Measurements from ENCODE around the gene SALL4.
"Not testable (repeated sequence)": the region's sequence is repeated elsewhere in the genome, so short reads cannot be mapped to it uniquely, and the experiment has no call there.

Gene SALL4

DNA sequence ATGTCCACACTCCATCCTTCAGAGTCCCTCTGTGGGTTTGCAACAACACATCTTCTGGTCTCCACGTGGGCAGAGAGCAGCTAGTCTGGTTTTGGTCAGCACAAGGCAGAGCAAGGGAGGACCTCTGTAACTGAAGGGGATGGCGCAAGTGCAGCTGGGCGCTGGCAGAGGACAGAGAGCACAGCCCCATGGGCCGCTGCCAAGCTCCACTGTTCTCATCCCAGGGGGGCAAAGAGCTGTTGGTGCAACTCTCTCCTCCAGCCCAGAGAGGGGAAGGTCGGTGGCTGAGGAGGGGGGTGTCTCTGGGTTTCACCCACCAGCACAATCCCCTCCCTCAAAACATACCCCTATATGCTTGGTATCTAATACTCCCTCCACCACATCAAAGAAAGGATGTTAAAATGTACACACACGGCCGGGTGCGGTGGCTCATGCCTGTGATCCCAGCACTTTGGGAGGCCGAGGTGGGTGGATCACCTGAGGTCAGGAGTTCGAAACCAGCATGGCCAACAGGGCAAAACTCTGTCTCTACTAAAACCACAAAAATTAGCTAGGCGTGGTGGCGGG, 43.3 kb downstream of the SALL4 start:
- Histone ChIP-seq H3K9me3 (ENCODE audit: control insufficient read depth, low read depth, low read length) (no peaks in the 10 kb centered on the region), H3K9ac (ENCODE audit: low read length) (no peak overlapping the region), H3K4me1 (ENCODE audit: control insufficient read depth, low read depth, low read length) (no peaks in the 10 kb centered on the region), H3K4me3 (ENCODE audit: low read length) (no peak overlapping the region), H3K36me3 (ENCODE audit: control insufficient read depth, low read depth, low read length) (no peaks in the 10 kb centered on the region), H3K27me3 (ENCODE audit: control insufficient read depth, insufficient read depth, low read length) (no peaks in the 10 kb centered on the region), H3K27ac (ENCODE audit: low read length) (no peak overlapping the region)

GRCh38 chr20:51757226-51757625, 45.1 kb downstream of the SALL4 start:
- Histone ChIP-seq H3K36me3 (ENCODE audit: control insufficient read depth, low read depth, low read length) (no peaks in the 10 kb centered on the region), H3K9me3 (ENCODE audit: control insufficient read depth, low read depth, low read length) (no peaks in the 10 kb centered on the region), H3K27ac (ENCODE audit: low read length) (no peak overlapping the region), H3K4me3 (ENCODE audit: low read length) (no peak overlapping the region), H3K27me3 (ENCODE audit: control insufficient read depth, insufficient read depth, low read length) (no peaks in the 10 kb centered on the region), H3K4me1 (ENCODE audit: control insufficient read depth, low read depth, low read length) (no peaks in the 10 kb centered on the region), H3K9ac (ENCODE audit: low read length) (no peak overlapping the region)

DNA sequence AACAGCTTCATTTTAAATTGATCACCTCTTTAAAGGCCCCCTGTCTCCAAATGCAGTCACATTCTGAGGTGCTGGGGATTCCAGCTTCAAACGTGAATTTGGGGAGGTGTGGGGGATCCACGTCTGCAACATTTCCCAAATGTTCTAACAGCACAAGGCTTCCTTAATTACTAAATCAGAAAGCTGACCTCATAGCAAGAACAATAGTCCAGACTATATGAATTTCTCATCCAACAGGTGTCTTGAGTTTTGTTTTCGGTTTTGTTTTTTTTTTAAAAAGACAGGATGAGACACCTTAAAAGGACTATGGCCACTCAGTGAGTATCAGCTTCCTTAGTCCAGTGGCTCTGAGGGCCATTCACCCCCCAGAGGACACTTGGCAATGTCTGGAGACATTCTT, 45.7 kb downstream of the SALL4 start:
- Histone ChIP-seq H3K4me3 (ENCODE audit: low read length) (no peak overlapping the region), H3K27me3 (ENCODE audit: control insufficient read depth, insufficient read depth, low read length) (no peaks in the 10 kb centered on the region), H3K4me1 (ENCODE audit: control insufficient read depth, low read depth, low read length) (no peaks in the 10 kb centered on the region), H3K9ac (ENCODE audit: low read length) (no peak overlapping the region), H3K9me3 (ENCODE audit: control insufficient read depth, low read depth, low read length) (no peaks in the 10 kb centered on the region), H3K36me3 (ENCODE audit: control insufficient read depth, low read depth, low read length) (no peaks in the 10 kb centered on the region), H3K27ac (ENCODE audit: low read length) (no peak overlapping the region)

GRCh38 chr20:51753220-51753619, 49.1 kb downstream of the SALL4 start:
- H3K27me3 ChIP-seq (ENCODE audit: control insufficient read depth, insufficient read depth, low read length); H3K36me3 ChIP-seq (ENCODE audit: control insufficient read depth, low read depth, low read length); H3K9ac ChIP-seq (ENCODE audit: low read length); H3K4me1 ChIP-seq (ENCODE audit: control insufficient read depth, low read depth, low read length); H3K27ac ChIP-seq (ENCODE audit: low read length); H3K9me3 ChIP-seq (ENCODE audit: control insufficient read depth, low read depth, low read length); H3K4me3 ChIP-seq (ENCODE audit: low read length): not testable (repeated sequence)

DNA sequence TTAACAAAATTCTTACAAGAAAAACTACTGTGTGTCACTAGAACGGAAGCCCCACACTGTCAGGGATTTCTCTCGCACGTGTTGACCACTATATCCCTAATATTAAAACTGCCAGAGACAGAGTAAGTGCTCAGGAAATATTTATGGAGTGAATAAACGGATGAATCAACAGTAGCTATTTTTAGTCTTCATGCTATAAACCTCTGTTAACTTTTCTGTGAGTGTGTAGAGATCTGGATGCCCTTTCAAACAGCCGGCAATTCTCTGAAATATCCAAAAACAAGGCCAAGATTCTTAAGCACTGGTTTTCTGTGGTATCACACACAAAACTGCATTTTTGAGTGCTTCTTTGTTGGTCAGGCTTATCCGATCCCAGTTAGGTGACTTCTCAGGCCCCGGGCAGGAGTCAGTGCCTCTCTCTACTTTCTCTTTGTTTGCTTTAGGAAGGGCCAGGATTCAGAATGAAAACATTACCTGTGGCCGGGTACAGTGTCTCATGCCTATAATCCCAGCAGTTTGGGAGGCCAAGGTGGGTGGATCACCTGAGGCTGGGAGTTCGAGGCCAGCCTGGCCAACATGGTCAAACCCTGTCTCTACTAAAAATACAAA, 49.9 kb downstream of the SALL4 start:
- H3K27ac ChIP-seq (ENCODE audit: low read length) = no peak overlapping the region
- no peak overlapping the region for H3K9ac ChIP-seq (ENCODE audit: low read length)
- H3K27me3 ChIP-seq (ENCODE audit: control insufficient read depth, insufficient read depth, low read length) = no peaks in the 10 kb centered on the region

DNA sequence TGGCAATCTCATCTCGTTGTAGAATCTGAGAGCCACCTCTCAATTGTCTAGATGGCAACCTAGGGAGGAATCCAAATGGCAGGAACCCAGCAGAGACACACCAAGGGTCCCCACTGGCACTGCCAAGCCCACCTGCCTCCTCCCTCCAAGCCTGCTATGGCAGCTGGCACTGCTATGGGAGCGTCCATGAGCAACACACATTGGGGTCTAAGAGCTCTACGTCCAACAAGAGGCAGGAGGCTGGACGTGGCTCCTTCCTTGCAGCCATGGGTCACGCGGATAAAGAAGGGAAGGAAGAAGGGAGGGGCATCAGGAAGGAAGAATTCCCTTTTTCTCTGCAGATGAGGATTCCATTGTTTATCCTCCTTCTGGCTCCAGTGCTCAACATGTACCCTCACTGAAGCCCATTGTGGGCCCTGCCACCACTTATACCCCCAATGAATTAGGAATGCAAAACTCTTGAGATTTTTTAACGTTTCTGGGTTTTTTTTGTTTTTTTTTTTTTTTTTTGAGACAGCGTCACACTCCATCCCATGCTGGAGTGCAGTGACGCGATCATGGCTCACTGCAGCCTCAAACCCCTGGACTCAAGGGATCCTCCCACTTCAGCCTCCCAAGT, 51.4 kb downstream of the SALL4 start:
- no peaks in the 10 kb centered on the region for H3K27me3 ChIP-seq (ENCODE audit: control insufficient read depth, insufficient read depth, low read length)
- H3K36me3 ChIP-seq (ENCODE audit: control insufficient read depth, low read depth, low read length) = no peaks in the 10 kb centered on the region
- H3K27ac ChIP-seq (ENCODE audit: low read length) = no peak overlapping the region
- H3K4me3 ChIP-seq (ENCODE audit: low read length) = no peak overlapping the region
- no peaks in the 10 kb centered on the region for H3K4me1 ChIP-seq (ENCODE audit: control insufficient read depth, low read depth, low read length)
- H3K9me3 ChIP-seq (ENCODE audit: control insufficient read depth, low read depth, low read length) = no peaks in the 10 kb centered on the region
- H3K9ac ChIP-seq (ENCODE audit: low read length) = no peak overlapping the region

More for the DNA sequence above, 49.9 kb downstream of the SALL4 start:
- Histone ChIP-seq H3K4me3 (ENCODE audit: low read length) (no peak overlapping the region), H3K4me1 (ENCODE audit: control insufficient read depth, low read depth, low read length) (no peaks in the 10 kb centered on the region), H3K36me3 (ENCODE audit: control insufficient read depth, low read depth, low read length) (no peaks in the 10 kb centered on the region), H3K9me3 (ENCODE audit: control insufficient read depth, low read depth, low read length) (no peaks in the 10 kb centered on the region)

DNA sequence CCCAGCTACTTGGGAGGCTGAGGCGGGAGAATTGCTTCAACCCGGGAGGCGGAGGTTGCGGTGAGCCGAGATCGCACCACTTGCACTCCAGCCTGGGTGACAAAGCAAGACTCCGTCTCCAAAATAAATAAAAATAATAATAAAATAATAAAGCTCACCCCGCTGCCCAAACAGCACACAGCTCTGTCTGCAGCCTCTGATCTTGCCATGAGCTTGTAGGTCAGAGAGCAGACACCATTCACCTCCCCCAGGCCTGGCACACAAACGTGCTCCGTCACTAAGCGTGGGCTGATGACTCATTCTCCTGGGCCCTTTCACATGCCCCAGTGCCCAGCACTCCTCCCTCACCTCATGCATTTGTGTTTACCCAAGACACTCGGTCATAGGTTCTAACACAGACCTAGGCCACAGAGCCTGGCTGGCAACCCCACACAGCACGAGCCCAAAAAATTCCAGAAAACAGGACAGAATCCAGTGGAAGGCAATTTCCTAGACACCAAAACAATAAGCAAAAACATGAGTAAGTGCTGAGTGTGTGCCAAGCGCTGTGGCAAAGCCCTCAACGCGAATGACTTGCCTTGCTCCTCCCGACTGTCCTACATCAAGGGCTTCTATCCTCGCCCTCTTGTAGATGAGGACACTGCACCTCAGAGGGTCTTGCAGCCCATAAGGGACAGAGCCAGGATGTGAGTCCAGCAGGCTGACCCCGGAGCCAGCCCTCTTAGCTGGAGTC, 52.1 kb downstream of the SALL4 start:
- no peaks in the 10 kb centered on the region for H3K9me3 ChIP-seq (ENCODE audit: control insufficient read depth, low read depth, low read length)

GRCh38 chr20:51749674-51750036, 52.7 kb downstream of the SALL4 start:
- Histone ChIP-seq H3K27ac (ENCODE audit: low read length) (no peak overlapping the region), H3K9me3 (ENCODE audit: control insufficient read depth, low read depth, low read length) (no peaks in the 10 kb centered on the region), H3K4me1 (ENCODE audit: control insufficient read depth, low read depth, low read length) (no peaks in the 10 kb centered on the region), H3K9ac (ENCODE audit: low read length) (no peak overlapping the region), H3K4me3 (ENCODE audit: low read length) (no peak overlapping the region), H3K36me3 (ENCODE audit: control insufficient read depth, low read depth, low read length) (no peaks in the 10 kb centered on the region), H3K27me3 (ENCODE audit: control insufficient read depth, insufficient read depth, low read length) (no peaks in the 10 kb centered on the region)

More for the DNA sequence above, 52.1 kb downstream of the SALL4 start:
- no peak overlapping the region for H3K4me3 ChIP-seq (ENCODE audit: low read length)
- no peak overlapping the region for H3K27ac ChIP-seq (ENCODE audit: low read length)
- no peaks in the 10 kb centered on the region for H3K36me3 ChIP-seq (ENCODE audit: control insufficient read depth, low read depth, low read length)
- H3K9ac ChIP-seq (ENCODE audit: low read length) = no peak overlapping the region
- H3K4me1 ChIP-seq (ENCODE audit: control insufficient read depth, low read depth, low read length) = no peaks in the 10 kb centered on the region
- no peaks in the 10 kb centered on the region for H3K27me3 ChIP-seq (ENCODE audit: control insufficient read depth, insufficient read depth, low read length)

DNA sequence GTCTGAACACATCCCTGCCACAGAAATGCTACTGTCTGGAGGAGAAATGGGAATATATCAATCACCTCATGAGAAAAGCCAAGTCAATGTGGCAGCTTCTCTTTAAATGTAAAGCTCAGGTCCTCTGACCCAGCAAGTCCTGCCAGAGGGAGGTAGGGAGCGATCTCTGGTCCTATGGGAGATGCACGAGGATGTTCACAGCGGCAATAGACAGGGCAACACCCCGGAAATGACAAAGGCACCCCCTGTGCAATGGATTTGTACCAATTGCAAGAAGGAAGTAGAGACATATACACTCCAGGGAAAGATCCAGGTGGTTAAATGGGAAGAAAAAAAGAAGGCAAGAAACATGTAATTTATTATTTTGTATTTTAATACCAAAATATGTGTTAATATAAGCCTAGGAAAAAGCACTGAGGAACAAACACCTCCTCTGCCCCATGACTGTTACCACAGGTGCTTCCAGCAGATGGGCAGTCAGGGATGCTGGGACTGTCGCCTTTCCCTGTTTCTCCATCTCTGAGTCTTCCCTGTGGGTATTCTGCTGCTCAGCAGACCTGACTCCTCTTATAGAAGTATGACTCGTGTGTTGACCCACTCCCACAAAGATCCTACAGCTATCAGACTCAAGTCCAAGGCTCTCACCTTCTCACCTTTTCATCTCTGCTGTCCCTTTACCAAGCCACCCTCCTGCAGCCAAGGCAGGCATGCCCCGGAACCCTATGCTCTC, 55.0 kb downstream of the SALL4 start:
- Histone ChIP-seq H3K9me3 (ENCODE audit: control insufficient read depth, low read depth, low read length) (no peaks in the 10 kb centered on the region), H3K4me3 (ENCODE audit: low read length) (no peak overlapping the region), H3K27ac (ENCODE audit: low read length) (no peak overlapping the region), H3K36me3 (ENCODE audit: control insufficient read depth, low read depth, low read length) (no peaks in the 10 kb centered on the region), H3K9ac (ENCODE audit: low read length) (no peak overlapping the region), H3K27me3 (ENCODE audit: control insufficient read depth, insufficient read depth, low read length) (no peaks in the 10 kb centered on the region), H3K4me1 (ENCODE audit: control insufficient read depth, low read depth, low read length) (no peaks in the 10 kb centered on the region)

DNA sequence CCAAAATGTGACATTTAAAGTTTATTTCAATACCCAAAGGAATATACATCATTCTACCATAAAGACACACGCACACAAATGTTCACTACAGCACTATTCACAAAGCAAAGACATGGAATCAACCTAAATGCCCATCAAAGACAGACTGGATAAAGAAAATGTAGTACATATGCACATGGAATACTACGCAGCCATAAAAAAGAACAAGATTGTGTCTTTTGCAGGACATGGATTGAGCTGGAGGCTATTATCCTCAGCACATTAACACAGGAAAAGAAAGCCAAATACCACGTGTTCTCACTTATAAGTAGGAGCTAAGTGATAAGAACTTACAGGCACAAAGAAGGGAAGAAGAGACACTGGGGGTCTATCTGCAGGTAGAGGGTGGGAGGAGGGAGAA, 56.5 kb downstream of the SALL4 start:
- Histone ChIP-seq H3K27me3 (ENCODE audit: control insufficient read depth, insufficient read depth, low read length) (no peaks in the 10 kb centered on the region), H3K9me3 (ENCODE audit: control insufficient read depth, low read depth, low read length) (no peaks in the 10 kb centered on the region), H3K4me1 (ENCODE audit: control insufficient read depth, low read depth, low read length) (no peaks in the 10 kb centered on the region), H3K36me3 (ENCODE audit: control insufficient read depth, low read depth, low read length) (no peaks in the 10 kb centered on the region), H3K27ac (ENCODE audit: low read length) (no peak overlapping the region), H3K4me3 (ENCODE audit: low read length) (no peak overlapping the region), H3K9ac (ENCODE audit: low read length) (no peak overlapping the region)

- no peaks in the 10 kb centered on the region for H3K27me3 ChIP-seq (ENCODE audit: control insufficient read depth, insufficient read depth, low read length)
- H3K9ac ChIP-seq (ENCODE audit: low read length) = no peak overlapping the region
- no peaks in the 10 kb centered on the region for H3K9me3 ChIP-seq (ENCODE audit: control insufficient read depth, low read depth, low read length)
- no peaks in the 10 kb centered on the region for H3K36me3 ChIP-seq (ENCODE audit: control insufficient read depth, low read depth, low read length)
- H3K27ac ChIP-seq (ENCODE audit: low read length) = no peak overlapping the region
- no peak overlapping the region for H3K4me3 ChIP-seq (ENCODE audit: low read length)
- H3K4me1 ChIP-seq (ENCODE audit: control insufficient read depth, low read depth, low read length) = no peaks in the 10 kb centered on the region
Observed at GRCh38 chr20:51740838-51741237, 61.5 kb downstream of the SALL4 start.

All from iPS-18a (cell line).